ENCODE data around the gene KISS1R. TPM values are rescaled to one million over a fixed set of nuclear protein-coding genes. Genes with fewer than 3 reads are reported as not detected.
A peak's percentile ranks its signal among the peaks of the same experiment; 100 is the strongest.

The KISS1R gene
- total RNA-seq, 1 donor from 2014 or later: not detected

DNA sequence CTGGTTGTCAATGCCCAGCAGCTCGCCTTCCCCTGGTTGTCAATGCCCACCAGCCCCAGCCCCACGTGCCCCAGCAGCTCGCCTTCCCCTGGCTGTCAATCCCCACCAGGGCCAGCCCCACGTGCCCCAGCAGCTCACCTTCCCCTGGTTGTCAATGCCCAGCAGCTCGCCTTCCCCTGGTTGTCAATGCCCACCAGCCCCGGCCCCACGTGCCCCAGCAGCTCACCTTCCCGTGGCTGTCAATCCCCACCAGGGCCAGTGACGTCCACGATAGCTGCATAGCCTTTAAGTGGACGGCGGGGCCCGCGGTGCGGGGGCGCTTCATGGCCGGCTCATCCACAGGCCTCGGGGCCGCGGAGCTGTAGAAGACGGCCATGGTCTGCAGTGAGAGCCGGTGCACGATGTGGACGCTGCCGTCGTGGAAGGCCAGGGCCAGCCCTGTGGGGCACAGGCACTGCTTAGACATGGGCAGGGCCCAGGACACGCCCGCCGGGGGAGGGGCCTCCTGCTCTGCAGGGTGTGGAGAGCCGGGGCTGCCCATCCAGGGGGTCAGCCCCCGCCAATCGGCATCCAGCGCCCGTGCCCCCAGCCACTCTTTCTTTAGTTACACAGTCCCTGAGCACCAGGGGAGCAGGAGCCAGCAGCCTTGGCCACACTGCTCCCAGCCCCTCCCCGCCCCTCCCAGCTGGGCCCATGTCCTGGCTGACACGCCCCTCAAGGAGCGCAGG is 37.3 kb upstream of the KISS1R start:
- Histone ChIP-seq H3K4me3 (no peak overlapping the region), H3K36me3 (peaks cover 65% of the 10 kb centered on the region), H3K4me1 (no peaks in the 10 kb centered on the region), H3K9me3 (no peaks in the 10 kb centered on the region), H3K27ac (no peak overlapping the region), H3K27me3 (ENCODE audit: low read depth) (no peaks in the 10 kb centered on the region)
- no peak for DNase-seq
- ATAC-seq: no peak
- TF ChIP-seq, protein P1, sequence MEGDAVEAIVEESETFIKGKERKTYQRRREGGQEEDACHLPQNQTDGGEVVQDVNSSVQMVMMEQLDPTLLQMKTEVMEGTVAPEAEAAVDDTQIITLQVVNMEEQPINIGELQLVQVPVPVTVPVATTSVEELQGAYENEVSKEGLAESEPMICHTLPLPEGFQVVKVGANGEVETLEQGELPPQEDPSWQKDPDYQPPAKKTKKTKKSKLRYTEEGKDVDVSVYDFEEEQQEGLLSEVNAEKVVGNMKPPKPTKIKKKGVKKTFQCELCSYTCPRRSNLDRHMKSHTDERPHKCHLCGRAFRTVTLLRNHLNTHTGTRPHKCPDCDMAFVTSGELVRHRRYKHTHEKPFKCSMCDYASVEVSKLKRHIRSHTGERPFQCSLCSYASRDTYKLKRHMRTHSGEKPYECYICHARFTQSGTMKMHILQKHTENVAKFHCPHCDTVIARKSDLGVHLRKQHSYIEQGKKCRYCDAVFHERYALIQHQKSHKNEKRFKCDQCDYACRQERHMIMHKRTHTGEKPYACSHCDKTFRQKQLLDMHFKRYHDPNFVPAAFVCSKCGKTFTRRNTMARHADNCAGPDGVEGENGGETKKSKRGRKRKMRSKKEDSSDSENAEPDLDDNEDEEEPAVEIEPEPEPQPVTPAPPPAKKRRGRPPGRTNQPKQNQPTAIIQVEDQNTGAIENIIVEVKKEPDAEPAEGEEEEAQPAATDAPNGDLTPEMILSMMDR (IDR thresholded peaks at IDR 0.05): no peak
- intact Hi-C loops (cut with DNase I): no loop called here

- intact Hi-C loops (cut with DNase I): no loop called here
- no peak overlapping the region for H3K4me3 ChIP-seq
- H3K9me3 ChIP-seq: no peaks in the 10 kb centered on the region
- DNase-seq (no peak), ATAC-seq (no peak)
- no peaks in the 10 kb centered on the region for H3K4me1 ChIP-seq
- no peaks in the 10 kb centered on the region for H3K27me3 ChIP-seq (ENCODE audit: low read depth)
- H3K27ac ChIP-seq: no peak overlapping the region
- TF ChIP-seq, protein P1 (IDR thresholded peaks at IDR 0.05): no peak
- H3K36me3 ChIP-seq: peaks cover 70% of the 10 kb centered on the region
These were observed 35.6 kb upstream of the KISS1R start for GRCh38 chr19:881385-882071.

- no peaks in the 10 kb centered on the region for H3K4me1 ChIP-seq
- intact Hi-C loops (cut with DNase I): no loop called here
- no peak overlapping the region for H3K4me3 ChIP-seq
- no peaks in the 10 kb centered on the region for H3K27me3 ChIP-seq (ENCODE audit: low read depth)
- TF ChIP-seq, protein P1 (IDR thresholded peaks at IDR 0.05): no peak
- H3K27ac ChIP-seq: no peak overlapping the region
- ATAC-seq (no peak), DNase-seq (no peak)
- no peaks in the 10 kb centered on the region for H3K9me3 ChIP-seq
- H3K36me3 ChIP-seq: peaks cover 77% of the 10 kb centered on the region
These were observed 34.1 kb upstream of the KISS1R start for GRCh38 chr19:882871-883497.

DNA sequence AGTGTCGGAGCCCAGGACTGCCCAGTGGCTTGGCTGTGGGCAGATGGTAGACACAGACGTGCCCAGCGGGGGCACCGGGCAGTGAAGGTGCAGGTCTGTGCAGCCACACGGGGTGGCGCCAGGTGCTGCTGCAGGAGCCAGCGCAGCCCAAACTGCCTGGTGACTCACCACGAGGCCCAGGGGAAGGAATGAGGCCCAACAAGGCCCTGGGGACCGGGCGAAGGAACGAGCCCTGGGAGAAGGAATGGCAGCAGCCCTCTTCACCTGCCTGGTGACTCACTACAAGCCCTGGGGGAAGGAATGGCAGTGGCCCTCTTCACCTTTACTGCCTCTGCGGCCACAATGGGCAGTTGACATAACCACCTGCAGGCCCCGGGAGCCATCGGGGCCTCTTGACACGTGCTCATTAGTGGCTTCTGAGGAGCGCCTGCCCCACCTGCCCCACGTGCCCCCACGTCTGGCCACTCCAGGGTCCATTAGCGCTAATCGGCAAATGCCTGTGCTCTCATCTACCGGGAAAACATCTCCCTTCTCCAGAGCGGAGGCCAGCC is 33.4 kb upstream of the KISS1R start:
- TF ChIP-seq, protein P1 (IDR thresholded peaks at IDR 0.05): no peak
- intact Hi-C loops (cut with DNase I): no loop called here
- Histone ChIP-seq H3K36me3 (peaks cover 83% of the 10 kb centered on the region), H3K27ac (no peak overlapping the region), H3K4me1 (no peaks in the 10 kb centered on the region), H3K4me3 (no peak overlapping the region), H3K9me3 (no peaks in the 10 kb centered on the region), H3K27me3 (ENCODE audit: low read depth) (no peaks in the 10 kb centered on the region)
- ATAC-seq: peak; percentile 66 to 92
- peak; percentile 67 for DNase-seq

DNA sequence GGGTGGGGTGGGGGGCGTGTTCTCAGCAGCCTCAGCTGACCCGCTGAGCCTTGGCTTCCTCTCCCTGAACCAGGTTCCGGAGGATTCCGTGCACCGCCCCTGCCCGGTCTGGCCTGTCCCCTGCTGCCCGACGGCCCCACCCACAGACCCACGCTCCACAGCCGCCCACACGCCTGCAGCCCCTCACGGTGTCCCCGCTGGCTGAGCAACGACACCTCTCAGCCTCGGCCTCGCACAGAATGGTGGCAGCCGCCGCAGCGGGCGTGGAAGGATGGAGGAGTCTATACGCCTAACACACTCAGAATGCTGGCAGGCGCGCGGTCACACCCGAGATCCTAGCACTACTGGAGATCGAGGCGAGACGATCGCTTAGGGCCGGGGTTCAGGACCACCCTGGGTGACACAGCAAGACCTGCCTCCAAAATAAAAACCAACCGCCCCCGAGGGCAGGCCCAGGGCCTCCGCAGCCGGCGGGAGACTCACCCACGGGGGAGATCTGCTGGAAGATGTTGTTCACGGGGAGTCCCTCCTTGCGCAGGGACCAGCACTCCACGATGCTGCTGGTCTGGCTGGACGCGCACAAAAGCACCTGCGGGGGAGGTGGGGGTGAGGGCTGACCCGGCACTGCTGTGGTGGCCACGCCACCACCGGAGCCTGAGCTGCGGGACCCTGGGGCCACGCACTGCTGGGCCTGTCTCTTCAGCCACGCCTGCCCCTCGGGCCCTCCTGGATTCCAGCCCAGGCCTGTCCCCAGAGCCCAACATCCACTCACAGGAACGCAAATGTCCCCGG is 32.5 kb upstream of the KISS1R start:
- Histone ChIP-seq H3K27ac (no peak overlapping the region), H3K4me1 (no peaks in the 10 kb centered on the region), H3K4me3 (no peak overlapping the region), H3K36me3 (peaks cover 88% of the 10 kb centered on the region), H3K27me3 (ENCODE audit: low read depth) (no peaks in the 10 kb centered on the region), H3K9me3 (no peaks in the 10 kb centered on the region)
- intact Hi-C loops (cut with DNase I): no loop called here
- no peak for ATAC-seq
- DNase-seq: no peak
- TF ChIP-seq, protein P1 (IDR thresholded peaks at IDR 0.05): no peak

All from lower lobe of right lung (tissue), 2 donors.